RWPE1 (cell line): ENCODE data around the gene APOM.

Experiments
- CTCF ChIA-PET: fragments of 350-600 bp; sonication (Branson Sonifier 250); formaldehyde crosslinking; extraction: SDS; loops from one replicate; lab custom pipeline; 2021; lab: Yijun Ruan, JAX
- POLR2A ChIA-PET: fragments of 400-600 bp; formaldehyde crosslinking; extraction: SDS; loops from one replicate; lab custom pipeline; 2020; ENCODE audit warnings: antibody characterized with exemption; ENCODE audit not compliant: low non-redundant PET; lab: Yijun Ruan, JAX
- DNase-seq: peaks from one replicate; pipeline ENCODE4 v3.0.0; 2012; ENCODE audit warnings: low spot score
- H3K27ac ChIP-seq: fragments of 450-650 bp; 2 replicates; pipeline ENCODE4 v1.5.1; 2017
- CTCF ChIP-seq: fragments of 450-650 bp; conservative IDR thresholded peaks from 2 replicates; pipeline ENCODE4 v1.5.1; 2017; ENCODE audit warnings: low read depth, mild to moderate bottlenecking

Gene APOM

GRCh38 chr6:31614684-31615578 lies 40.8 kb upstream of the APOM start, which contains the start of gene AIF1:
TSS of gene AIF1 (plus strand) at chr6:31615234. CDS start at chr6:31615330, 96 bp downstream.
- no peak for DNase-seq
- CTCF ChIA-PET, result no interaction called here
- POLR2A ChIA-PET, result no interaction called here
- no peak for TF ChIP-seq CTCF
- no peak within 1 kb of the TSS for H3K27ac ChIP-seq

GRCh38 chr6:31615748-31616147 lies 39.9 kb upstream of the APOM start:
- CTCF ChIA-PET, result no interaction called here
- no peak for DNase-seq

GRCh38 chr6:31617010-31617409 lies 38.7 kb upstream of the APOM start:
- H3K27ac ChIP-seq, result no peak overlapping the region
- TF ChIP-seq CTCF, result no peak
- DNase-seq, result no peak
- ChIA-PET CTCF (interaction anchor here (0.6 kb wide), 1 partner anchor 1316 kb away, joined by 5 read pairs; no protein-coding TSS in a partner anchor), POLR2A (no interaction called here)

More at GRCh38 chr6:31615748-31616147, 39.9 kb upstream of the APOM start:
- POLR2A ChIA-PET, result no interaction called here
- TF ChIP-seq CTCF, result no peak
- no peak overlapping the region for H3K27ac ChIP-seq

- POLR2A ChIA-PET, result no interaction called here
- H3K27ac ChIP-seq, result peak overlapping the region; percentile 99
- peak; percentile 99 for DNase-seq
- CTCF ChIA-PET, result interaction anchor here (0.7 to 0.9 kb wide), 2 partner anchors 21 to 187 kb away, joined by 3 to 4 read pairs; partner anchors contain the start of gene LSM2
- TF ChIP-seq CTCF, result no peak
Measured at GRCh38 chr6:31619805-31620585, 35.7 kb upstream of the APOM start.

- TF ChIP-seq CTCF, result no peak
- POLR2A ChIA-PET, result no interaction called here
- DNase-seq, result peak; percentile 73
- peak within 1 kb of the TSS; percentile 99 for H3K27ac ChIP-seq
- CTCF ChIA-PET, result interaction anchor here (0.9 kb wide), 1 partner anchor 22 kb away, joined by 3 read pairs; no protein-coding TSS in a partner anchor
Measured at GRCh38 chr6:31620586-31621319, 34.9 kb upstream of the APOM start, which contains the start of gene PRRC2A. TSS of gene PRRC2A (plus strand) at chr6:31620715. CDS start at chr6:31622790, 2,075 bp downstream.
